ENCODE results near the gene HVCN1.
"Not testable (repeated sequence)": the region's sequence is repeated elsewhere in the genome, so short reads cannot be mapped to it uniquely, and the experiment has no call there.

Gene HVCN1

DNA sequence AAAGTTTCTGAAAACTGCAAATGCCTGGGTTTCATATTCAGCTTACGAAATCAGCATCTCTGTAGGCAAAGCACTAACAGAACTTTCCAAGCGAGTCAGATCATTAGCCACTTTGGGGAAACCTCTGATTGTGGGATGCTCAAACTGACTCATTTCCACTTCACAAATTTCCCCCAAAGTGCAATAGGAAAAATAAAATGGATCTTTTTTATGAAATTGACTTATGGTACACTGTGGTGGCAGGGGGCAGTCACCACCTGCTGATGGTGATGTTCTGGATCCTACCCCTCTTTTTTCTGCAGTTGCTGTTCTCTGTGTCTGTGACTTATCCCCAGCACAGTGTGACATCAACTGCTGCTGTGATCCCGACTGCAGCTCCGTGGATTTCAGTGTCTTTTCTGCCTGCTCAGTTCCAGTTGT, 69.4 kb downstream of the HVCN1 start:
- in situ Hi-C loops (cut with HindIII; ENCODE audit: low sequenced_read_pairs) = no loop called here

GRCh38 chr12:110616471-110617115, 72.3 kb downstream of the HVCN1 start:
- in situ Hi-C loops (cut with HindIII; ENCODE audit: low sequenced_read_pairs) = no loop called here

DNA sequence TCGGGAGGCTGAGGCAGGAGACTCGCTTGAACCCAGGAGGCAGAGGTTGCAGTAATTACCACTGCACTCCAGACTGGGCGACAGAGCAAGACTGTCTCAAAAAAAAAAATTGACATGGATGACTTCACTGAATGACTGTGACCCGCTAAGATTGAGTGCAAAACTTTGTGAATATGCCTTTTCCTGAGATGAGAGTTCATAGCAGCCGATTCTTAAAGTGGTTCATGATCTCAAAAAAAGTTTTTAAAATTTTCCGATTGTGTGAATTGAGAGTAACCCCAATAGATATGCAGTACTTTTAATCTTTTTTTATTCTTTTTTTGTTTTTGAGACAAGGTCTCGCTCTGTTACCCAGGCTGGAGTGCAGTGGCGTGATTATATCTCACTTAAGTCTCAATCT, 73.7 kb downstream of the HVCN1 start:
- in situ Hi-C loops (cut with HindIII; ENCODE audit: low sequenced_read_pairs) = no loop called here

- in situ Hi-C loops (cut with HindIII; ENCODE audit: low sequenced_read_pairs) = no loop called here
Observed at GRCh38 chr12:110613771-110614684, 74.9 kb downstream of the HVCN1 start, which contains the start of gene TCTN1. Gene TCTN1 (plus strand): TSS chr12:110614129. CDS start chr12:110614183, 54 bp downstream.

- in situ Hi-C loops (cut with HindIII; ENCODE audit: low sequenced_read_pairs) = no loop called here
Observed at GRCh38 chr12:110613071-110613770, 75.7 kb downstream of the HVCN1 start.

- in situ Hi-C loops (cut with HindIII; ENCODE audit: low sequenced_read_pairs) = no loop called here
Observed at GRCh38 chr12:110606253-110606611, 82.7 kb downstream of the HVCN1 start.

- in situ Hi-C loops (cut with HindIII; ENCODE audit: low sequenced_read_pairs) = not testable (repeated sequence)
Observed at GRCh38 chr12:110602085-110602814, 86.7 kb downstream of the HVCN1 start.

GRCh38 chr12:110600254-110600653, 88.7 kb downstream of the HVCN1 start:
- in situ Hi-C loops (cut with HindIII; ENCODE audit: low sequenced_read_pairs) = no loop called here

DNA sequence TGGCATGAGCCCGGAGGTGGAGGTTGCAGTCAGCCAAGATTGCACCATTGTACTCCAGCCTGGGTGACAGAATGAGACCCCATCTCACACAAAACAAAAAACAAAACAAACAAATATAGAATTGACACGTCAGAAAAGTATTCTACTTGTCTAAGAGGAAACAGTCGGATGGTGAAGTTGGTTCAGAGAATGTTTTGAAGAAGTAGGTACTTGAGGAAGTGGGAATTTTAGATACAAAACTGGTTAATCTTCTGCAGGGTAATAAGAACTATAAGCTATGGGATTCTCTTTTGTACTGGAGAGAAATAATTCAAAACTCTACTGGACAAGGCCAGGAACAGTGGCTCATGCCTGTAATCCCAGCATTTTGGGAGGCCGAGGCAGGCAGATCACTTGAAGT, 89.6 kb downstream of the HVCN1 start:
- in situ Hi-C loops (cut with HindIII; ENCODE audit: low sequenced_read_pairs) = no loop called here
